Gastroesophageal sphincter (tissue), 3 donors: ENCODE measurements around the gene DCDC1.

Source experiments
- CTCF ChIP-seq, 4 experiments: fragments of 200-600 bp in 2 of 4; fragments of 450-650 bp in 2 of 4; sonication (generic) in 1 of 4; IDR thresholded peaks; one replicate each; pipeline ENCODE4 v1.5.1; 2017 to 2019; ENCODE audit warnings: antibody characterized with exemption in 4 of 4, mild to moderate bottlenecking in 2 of 4, moderate library complexity in 2 of 4
- POLR2A ChIP-seq, 2 donors: fragments of 450-650 bp; IDR thresholded peaks; one replicate each; pipeline ENCODE4 v1.6.1; 2017; ENCODE audit warnings: antibody characterized with exemption in 2 of 2, mild to moderate bottlenecking in 2 of 2, moderate library complexity in 1 of 2

GRCh38 chr11:31102316-31102715 is 267.2 kb downstream of the DCDC1 start:
- no peak for TF ChIP-seq POLR2A (IDR thresholded peaks at IDR 0.05)
- TF ChIP-seq CTCF (IDR thresholded peaks at IDR 0.05), result no peak
